PC-3 (cell line): ENCODE results near the gene FMNL3. TPM values are rescaled to one million over a fixed set of nuclear protein-coding genes. Genes with fewer than 3 reads are reported as not detected.
"Not testable (repeated sequence)": the region's sequence is repeated elsewhere in the genome, so short reads cannot be mapped to it uniquely, and the experiment has no call there.

ENCODE experiments used
- ATAC-seq: fragments of 200-7000 bp; cut with Tn5 transposase; 2 replicates; pipeline ENCODE4 v1.9.1; 2020; ENCODE audit warnings: mild to moderate bottlenecking, moderate library complexity
- BruUV-seq: library from RNA; stranded (reverse); fragments of 400-500 nt; replicated peaks from 2 replicates; lab custom pipeline; 2021; lab: Mats Ljungman, UMichigan
- CTCF ChIA-PET: fragments of 300-600 bp; sonication (Branson Sonifier 250); formaldehyde crosslinking; loops from one replicate; lab custom pipeline; 2022; ENCODE audit warnings: antibody characterized with exemption; lab: Charles Lee
- POLR2A ChIA-PET: fragments of 300-600 bp; sonication (Branson Sonifier 250); formaldehyde crosslinking; loops from one replicate; lab custom pipeline; 2022; ENCODE audit warnings: antibody characterized with exemption; ENCODE audit not compliant: unreplicated experiment; lab: Charles Lee
- DNase-seq: peaks from one replicate; pipeline ENCODE4 v3.0.0-alpha.2; 2015
- H2AFZ ChIP-seq: fragments of 300-600 bp; sonication (generic); 2 replicates; pipeline ENCODE4 v1.6.0; 2016; ENCODE audit warnings: antibody characterized with exemption, low read length
- H3F3A ChIP-seq: fragments of 300-600 bp; sonication (generic); one replicate; pipeline ENCODE4 v1.6.0; 2017; ENCODE audit warnings: antibody characterized with exemption, low read length, control low read depth, mild to moderate bottlenecking; ENCODE audit not compliant: unreplicated experiment
- H3K27ac ChIP-seq: fragments of 300-600 bp; sonication (generic); 2 replicates; pipeline ENCODE4 v1.5.1; 2016; ENCODE audit warnings: mild to moderate bottlenecking, low read length
- H3K27me3 ChIP-seq: fragments of 300-600 bp; sonication (generic); 2 replicates; pipeline ENCODE4 v1.6.1; 2016; ENCODE audit warnings: low read length, mixed read lengths
- H3K36me3 ChIP-seq: fragments of 300-600 bp; sonication (generic); 2 replicates; pipeline ENCODE4 v1.6.1; 2016; ENCODE audit warnings: low read depth, mixed run types, low read length, mixed read lengths
- H3K4me1 ChIP-seq: fragments of 300-600 bp; sonication (generic); 2 replicates; pipeline ENCODE4 v1.5.1; 2016; ENCODE audit warnings: low read length; ENCODE audit not compliant: insufficient read depth
- H3K4me2 ChIP-seq: fragments of 300-600 bp; sonication (generic); 2 replicates; pipeline ENCODE4 v1.6.0; 2016; ENCODE audit warnings: low read length
- H3K4me3 ChIP-seq: fragments of 300-600 bp; sonication (generic); 2 replicates; pipeline ENCODE4 v1.5.1; 2016; ENCODE audit warnings: mild to moderate bottlenecking, low read length, mixed read lengths
- H3K79me2 ChIP-seq: fragments of 300-600 bp; sonication (generic); 2 replicates; pipeline ENCODE4 v1.6.1; 2017; ENCODE audit warnings: low read length, mixed read lengths
- H3K9ac ChIP-seq: fragments of 300-600 bp; sonication (generic); 2 replicates; pipeline ENCODE4 v1.6.0; 2016; ENCODE audit warnings: mild to moderate bottlenecking, low read length
- H3K9me2 ChIP-seq: fragments of 300-600 bp; sonication (generic); replicated peaks from 2 replicates; pipeline ENCODE4 v1.6.1; 2016; ENCODE audit warnings: mixed run types, low read length, mixed read lengths
- H3K9me3 ChIP-seq: fragments of 300-600 bp; sonication (generic); 2 replicates; pipeline ENCODE4 v1.6.1; 2016; ENCODE audit warnings: low read length, mixed read lengths
- H4K20me1 ChIP-seq: fragments of 300-600 bp; sonication (generic); 2 replicates; pipeline ENCODE4 v1.6.1; 2016; ENCODE audit warnings: low read length, mixed read lengths
- EZH2 ChIP-seq: fragments of 300-600 bp; sonication (generic); IDR thresholded peaks from one replicate; pipeline ENCODE4 v1.6.1; 2017; ENCODE audit warnings: antibody characterized with exemption, mild to moderate bottlenecking, low read length; ENCODE audit not compliant: unreplicated experiment
- EZH2phosphoT487 ChIP-seq: fragments of 300-600 bp; sonication (generic); IDR thresholded peaks from 2 replicates; pipeline ENCODE4 v1.6.1; 2018; ENCODE audit warnings: mild to moderate bottlenecking, antibody characterized with exemption, low read length, borderline replicate concordance
- intact Hi-C: fragments of 100-400 bp; cut with micrococcal nuclease; formaldehyde crosslinking; loops from 2 replicates; pipeline ENCODE4 v1.9.0; 2023
- total RNA-seq: library from RNA; depleted of rRNA; stranded (reverse); fragments of >200 nt; gene quantifications from 2 replicates; pipeline ENCODE4 v1.2.3, GENCODE V29; 2014
- TF ChIP-seq, protein P1 (sequence below): fragments of 300-600 bp; sonication (generic); conservative IDR thresholded peaks from 2 replicates; pipeline ENCODE4 v1.5.1; 2017; ENCODE audit warnings: antibody characterized with exemption, low read depth, mild to moderate bottlenecking, low read length

The FMNL3 gene
- total RNA-seq, 1 experiment from 2014 or later, result 6.2 TPM

DNA sequence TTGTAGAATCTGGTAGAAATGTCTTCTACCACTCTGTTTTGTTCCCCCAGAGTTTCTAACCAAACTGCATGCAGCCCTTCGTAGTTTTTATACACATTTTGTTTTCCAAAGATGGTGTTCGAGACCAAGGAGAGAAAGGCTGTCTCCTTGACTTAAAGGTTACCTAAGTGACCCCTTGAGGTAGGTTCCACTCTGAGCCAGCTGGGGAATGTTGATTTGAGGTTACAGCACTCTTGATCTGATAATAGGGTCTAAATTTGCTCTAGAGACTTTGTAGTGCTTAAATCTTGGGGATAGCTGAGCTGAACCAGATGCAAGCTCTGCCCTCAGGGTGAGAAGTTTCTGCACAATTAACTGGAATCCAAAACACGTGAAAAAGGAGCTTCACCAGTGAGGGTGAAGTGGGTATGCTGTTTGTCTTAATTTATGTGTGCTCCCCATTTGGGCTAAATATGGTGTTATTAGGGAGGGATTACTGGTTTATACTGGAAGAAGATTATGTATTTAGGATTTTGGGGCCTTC, 37.2 kb upstream of the FMNL3 start:
- peaks cover 80% of the 10 kb centered on the region for H3K79me2 ChIP-seq
- H3K9ac ChIP-seq, result no peak overlapping the region
- no peaks in the 10 kb centered on the region for H3F3A ChIP-seq
- 0 out of 2 replicates have a peak overlapping the region, but pooled peaks have one; percentile 9 for H3K4me3 ChIP-seq
- peak overlapping the region; percentile 93 for H3K4me2 ChIP-seq
- no peak for TF ChIP-seq EZH2phosphoT487
- no peak for TF ChIP-seq EZH2
- TF ChIP-seq, protein P1, sequence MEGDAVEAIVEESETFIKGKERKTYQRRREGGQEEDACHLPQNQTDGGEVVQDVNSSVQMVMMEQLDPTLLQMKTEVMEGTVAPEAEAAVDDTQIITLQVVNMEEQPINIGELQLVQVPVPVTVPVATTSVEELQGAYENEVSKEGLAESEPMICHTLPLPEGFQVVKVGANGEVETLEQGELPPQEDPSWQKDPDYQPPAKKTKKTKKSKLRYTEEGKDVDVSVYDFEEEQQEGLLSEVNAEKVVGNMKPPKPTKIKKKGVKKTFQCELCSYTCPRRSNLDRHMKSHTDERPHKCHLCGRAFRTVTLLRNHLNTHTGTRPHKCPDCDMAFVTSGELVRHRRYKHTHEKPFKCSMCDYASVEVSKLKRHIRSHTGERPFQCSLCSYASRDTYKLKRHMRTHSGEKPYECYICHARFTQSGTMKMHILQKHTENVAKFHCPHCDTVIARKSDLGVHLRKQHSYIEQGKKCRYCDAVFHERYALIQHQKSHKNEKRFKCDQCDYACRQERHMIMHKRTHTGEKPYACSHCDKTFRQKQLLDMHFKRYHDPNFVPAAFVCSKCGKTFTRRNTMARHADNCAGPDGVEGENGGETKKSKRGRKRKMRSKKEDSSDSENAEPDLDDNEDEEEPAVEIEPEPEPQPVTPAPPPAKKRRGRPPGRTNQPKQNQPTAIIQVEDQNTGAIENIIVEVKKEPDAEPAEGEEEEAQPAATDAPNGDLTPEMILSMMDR, result no peak
- no peaks in the 10 kb centered on the region for H3K27me3 ChIP-seq
- POLR2A ChIA-PET, result no interaction called here
- no peak overlapping the region for H2AFZ ChIP-seq
- peaks cover 21% of the 10 kb centered on the region for H3K4me1 ChIP-seq
- peaks cover 24% of the 10 kb centered on the region for H3K36me3 ChIP-seq
- CTCF ChIA-PET, result interaction anchor here (0.5 kb wide), 1 partner anchor 40 kb away, joined by 5 read pairs; no protein-coding TSS in a partner anchor
- no peaks in the 10 kb centered on the region for H3K9me2 ChIP-seq
- no peaks in the 10 kb centered on the region for H3K9me3 ChIP-seq
- BruUV-seq, result no TSS peak
- no peak for ATAC-seq
- no peak overlapping the region for H3K27ac ChIP-seq
- no peak for DNase-seq
- intact Hi-C loops, result no loop called here
- H4K20me1 ChIP-seq, result peaks cover 71% of the 10 kb centered on the region

DNA sequence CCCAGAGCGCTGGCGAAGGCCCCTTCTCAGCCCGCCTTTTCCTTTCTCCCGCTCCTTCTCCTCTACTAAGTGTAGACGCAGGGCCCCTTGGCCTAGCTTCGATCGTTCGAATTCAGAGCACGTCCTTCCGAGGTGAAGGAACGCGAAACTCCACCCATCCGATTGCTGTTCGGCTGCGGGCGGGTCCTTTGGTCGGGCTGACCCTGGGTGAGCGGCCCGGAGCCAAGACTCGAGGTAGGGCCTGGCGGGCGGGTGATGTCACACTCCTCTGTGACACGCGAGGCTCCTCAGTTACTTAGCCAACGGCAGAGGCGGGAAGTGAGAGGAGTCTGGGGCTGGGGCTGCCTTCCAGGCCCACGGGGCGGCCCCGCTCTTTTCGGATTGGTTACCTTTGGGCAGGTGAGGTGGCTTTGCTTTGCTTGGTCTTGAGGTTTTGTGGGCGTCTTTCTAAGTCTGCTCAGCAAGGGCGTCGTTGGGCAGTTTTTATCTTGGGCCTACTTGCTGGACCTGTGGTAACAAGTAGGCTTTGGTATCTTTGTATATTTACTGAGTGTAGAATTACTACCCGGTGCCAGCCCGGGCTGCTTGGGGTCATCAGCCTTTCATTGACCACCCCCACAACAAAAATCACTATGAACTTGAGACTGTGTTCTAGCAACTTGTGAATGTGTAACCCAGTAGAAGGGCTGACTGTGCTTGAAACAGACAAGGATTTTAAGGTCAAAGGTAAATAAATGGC, 34.8 kb upstream of the FMNL3 start:
- Histone ChIP-seq H3K4me1 (peaks cover 27% of the 10 kb centered on the region), H3K27me3 (no peaks in the 10 kb centered on the region), H3K79me2 (peaks cover 56% of the 10 kb centered on the region), H3K36me3 (peaks cover 10% of the 10 kb centered on the region; the same call in 1 of the 2 replicates), H3K9me3 (no peaks in the 10 kb centered on the region), H3K4me3 (peak overlapping the region; percentile 91), H3K9ac (peak overlapping the region; percentile 89), H3K4me2 (peak overlapping the region; percentile 93), H2AFZ (0 out of 2 replicates have a peak overlapping the region, but pooled peaks have one; percentile 20), H4K20me1 (peaks cover 48% of the 10 kb centered on the region), H3F3A (no peaks in the 10 kb centered on the region), H3K27ac (peak overlapping the region; percentile 85), H3K9me2 (no peaks in the 10 kb centered on the region)
- ATAC-seq (peak; percentile 52), DNase-seq (peak; percentile 79)
- intact Hi-C loops, result no loop called here
- ChIA-PET POLR2A (interaction anchor here (0.6 kb wide), 1 partner anchor 86 kb away, joined by 3 read pairs; the partner anchor contains the start of gene NCKAP5L), CTCF (interaction anchor here (0.5 to 0.7 kb wide), 6 partner anchors 10 to 221 kb away, joined by 3 to 5 read pairs (median 3); no protein-coding TSS in a partner anchor)
- TSS peak; percentile 92 for BruUV-seq
- no peak for TF ChIP-seq EZH2phosphoT487

DNA sequence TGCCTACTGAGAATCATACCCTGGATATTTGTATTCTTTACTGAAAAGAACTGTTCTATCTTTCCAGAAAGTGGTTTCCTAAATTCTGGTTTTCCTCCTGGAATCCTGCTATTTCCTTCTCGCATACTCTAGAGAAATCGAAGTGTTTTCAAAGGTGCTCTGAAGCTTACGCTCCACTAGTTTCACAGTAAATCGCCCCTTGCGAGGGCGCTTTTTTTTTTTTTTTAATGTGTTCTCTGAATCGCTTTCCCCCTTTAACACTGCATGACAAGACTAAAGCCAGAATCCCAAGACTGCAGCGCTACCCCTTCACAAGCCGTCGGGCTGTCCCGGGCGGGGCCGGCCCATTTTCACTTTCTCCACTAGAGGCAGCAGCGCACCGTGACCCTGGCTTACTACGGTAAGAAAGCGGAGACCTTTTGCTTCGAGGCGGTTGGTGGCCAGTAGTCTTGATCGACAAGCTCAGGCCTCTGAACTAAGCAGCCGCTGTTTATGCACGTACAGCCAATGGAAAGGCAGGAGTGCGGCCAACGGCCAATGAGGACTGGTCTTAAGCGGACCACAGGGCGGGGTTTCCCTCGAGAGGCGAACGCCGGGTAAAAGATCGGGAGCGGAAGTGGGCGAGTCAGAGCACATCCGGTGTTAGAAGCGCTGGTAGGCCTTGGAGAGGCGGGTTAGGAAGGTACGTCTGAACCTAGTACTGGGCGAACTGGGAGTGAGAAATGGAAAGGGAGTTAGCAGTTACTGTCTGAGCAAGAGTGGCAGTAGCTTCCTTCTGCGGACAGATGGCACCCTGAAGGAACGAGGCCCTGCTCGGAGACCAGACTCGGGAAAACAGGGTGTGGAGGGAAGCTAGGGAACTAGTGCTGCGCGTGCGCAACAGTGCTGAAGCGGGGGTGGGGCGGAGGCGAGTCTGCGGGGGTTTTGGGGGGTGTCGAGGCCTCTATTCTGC, 34.0 kb upstream of the FMNL3 start, which contains the start of gene TMBIM6:
TSS of gene TMBIM6 (plus strand) at position 628 of the 952 bp plus-strand sequence. CDS start 10,937 bp downstream, outside the sequence.
- H2AFZ ChIP-seq, result peak within 1 kb of the TSS; percentile 91
- no peaks in the 10 kb centered on the region for H3K9me3 ChIP-seq
- no peaks in the 10 kb centered on the region for H3K9me2 ChIP-seq
- peaks cover 10% of the 10 kb centered on the region; the same call in 1 of the 2 replicates for H3K36me3 ChIP-seq
- intact Hi-C loops, result no loop called here
- BruUV-seq, result no TSS peak
- no peaks in the 10 kb centered on the region for H3F3A ChIP-seq
- no peaks in the 10 kb centered on the region for H3K27me3 ChIP-seq
- H3K27ac ChIP-seq, result peak within 1 kb of the TSS; percentile 85
- TF ChIP-seq, protein P1, result peak; percentile 88
- no peak for TF ChIP-seq EZH2
- peak within 1 kb of the TSS; percentile 91 for H3K4me3 ChIP-seq
- peaks cover 39% of the 10 kb centered on the region for H4K20me1 ChIP-seq
- peaks cover 27% of the 10 kb centered on the region for H3K4me1 ChIP-seq
- ATAC-seq, result peak; percentile 97
- CTCF ChIA-PET, result interaction anchor here (0.5 to 0.9 kb wide), 8 partner anchors 11 to 222 kb away, joined by 3 to 5 read pairs (median 4); no protein-coding TSS in a partner anchor
- POLR2A ChIA-PET, result interaction anchor here (0.5 to 0.8 kb wide), 9 partner anchors 46 to 368 kb away, joined by 3 to 16 read pairs (median 3); partner anchors contain the start of gene NCKAP5L
- peaks cover 48% of the 10 kb centered on the region for H3K79me2 ChIP-seq
- peak within 1 kb of the TSS; percentile 93 for H3K4me2 ChIP-seq
- peak within 1 kb of the TSS; percentile 89 for H3K9ac ChIP-seq
- DNase-seq, result peak; percentile 100

DNA sequence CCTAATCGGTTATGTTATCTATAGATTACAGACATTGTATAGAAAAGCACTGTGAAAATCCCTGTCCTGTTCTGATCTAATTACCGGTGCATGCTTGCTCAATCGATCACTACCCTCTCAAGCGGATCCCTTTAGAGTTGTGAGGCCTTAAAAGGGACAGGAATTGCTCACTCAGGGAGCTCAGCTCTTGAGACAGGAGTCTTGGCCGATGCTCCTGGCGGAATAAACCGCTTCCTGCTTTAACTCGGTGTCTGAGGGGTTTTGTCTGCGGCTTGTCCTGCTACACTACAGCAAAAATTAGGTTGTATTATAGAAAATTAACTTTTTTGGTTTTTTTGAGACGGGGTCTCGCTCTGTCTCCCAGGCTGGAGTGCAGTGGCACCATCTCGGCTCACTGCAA, 33.1 kb upstream of the FMNL3 start:
- POLR2A ChIA-PET, result interaction anchor here (0.6 kb wide), 1 partner anchor 94 kb away, joined by 4 read pairs; no protein-coding TSS in a partner anchor
- CTCF ChIA-PET, H3K9ac ChIP-seq, H3F3A ChIP-seq, H3K27me3 ChIP-seq, H3K4me3 ChIP-seq, H3K9me2 ChIP-seq, H2AFZ ChIP-seq, BruUV-seq, H3K4me2 ChIP-seq, DNase-seq, intact Hi-C loops, ATAC-seq, H3K9me3 ChIP-seq, H3K27ac ChIP-seq: not testable (repeated sequence)
- H3K36me3 ChIP-seq, result peaks cover 10% of the 10 kb centered on the region; the same call in 1 of the 2 replicates
- H3K79me2 ChIP-seq, result peaks cover 39% of the 10 kb centered on the region
- peaks cover 27% of the 10 kb centered on the region for H3K4me1 ChIP-seq
- H4K20me1 ChIP-seq, result peaks cover 34% of the 10 kb centered on the region
